C1 segment of cervical spinal cord (tissue), 14 donors: ENCODE results near the gene EFEMP2.
"Not testable (repeated sequence)": the region's sequence is repeated elsewhere in the genome, so short reads cannot be mapped to it uniquely, and the experiment has no call there.

Experiments
- DNase-seq, 14 donors: peaks; one replicate each; lab custom pipeline; 2025; lab: John Stamatoyannopoulos, UW

The EFEMP2 gene

DNA sequence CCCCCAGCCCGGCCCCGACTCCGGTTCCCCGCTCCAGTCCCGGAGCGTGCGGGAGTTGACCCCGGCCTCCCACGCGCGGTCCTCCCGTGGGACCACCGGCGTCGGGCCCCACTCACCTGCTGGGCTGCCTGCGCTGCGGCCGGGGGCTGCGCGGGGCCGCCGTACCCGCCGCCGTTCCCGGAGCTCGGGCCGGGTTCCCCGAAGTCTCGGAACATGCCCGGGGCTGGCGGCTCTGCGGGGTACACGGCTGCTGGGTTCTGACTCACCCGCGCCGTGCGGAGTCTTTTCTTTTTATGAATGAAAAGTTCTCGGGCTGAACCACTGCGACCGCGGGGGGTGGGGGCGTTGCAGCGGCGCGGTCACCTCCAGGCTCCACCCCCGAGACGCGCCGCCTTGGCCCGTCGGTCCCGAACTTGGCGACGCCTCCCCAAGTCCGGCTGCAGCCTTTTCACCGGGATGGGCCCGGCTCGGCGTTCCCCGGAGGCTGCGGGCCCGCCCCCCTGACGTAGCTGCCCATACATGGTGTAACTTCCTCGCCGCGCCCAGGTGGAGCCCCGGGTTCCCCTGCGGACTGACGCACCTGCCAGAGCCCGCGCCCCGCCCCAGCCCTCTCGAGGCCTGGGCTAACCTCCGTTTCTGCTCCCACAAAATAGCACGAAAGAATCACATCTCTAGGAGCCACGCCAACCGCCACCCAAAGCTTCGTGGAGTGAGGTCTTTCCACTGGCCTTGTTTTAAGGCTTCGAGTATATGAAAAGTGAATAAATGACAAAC is 27.7 kb upstream of the EFEMP2 start, which contains the start of gene FOSL1:
TSS of gene FOSL1 (minus strand) at position 264 of the 774 bp plus-strand sequence. CDS start at position 215, 49 bp downstream.
- DNase-seq = peak in 8 of 14 donors; percentile 27 to 78 (median 45)

GRCh38 chr11:65899356-65900124 is 26.9 kb upstream of the EFEMP2 start:
- DNase-seq = peak in 1 of 14 donors; percentile 55

DNA sequence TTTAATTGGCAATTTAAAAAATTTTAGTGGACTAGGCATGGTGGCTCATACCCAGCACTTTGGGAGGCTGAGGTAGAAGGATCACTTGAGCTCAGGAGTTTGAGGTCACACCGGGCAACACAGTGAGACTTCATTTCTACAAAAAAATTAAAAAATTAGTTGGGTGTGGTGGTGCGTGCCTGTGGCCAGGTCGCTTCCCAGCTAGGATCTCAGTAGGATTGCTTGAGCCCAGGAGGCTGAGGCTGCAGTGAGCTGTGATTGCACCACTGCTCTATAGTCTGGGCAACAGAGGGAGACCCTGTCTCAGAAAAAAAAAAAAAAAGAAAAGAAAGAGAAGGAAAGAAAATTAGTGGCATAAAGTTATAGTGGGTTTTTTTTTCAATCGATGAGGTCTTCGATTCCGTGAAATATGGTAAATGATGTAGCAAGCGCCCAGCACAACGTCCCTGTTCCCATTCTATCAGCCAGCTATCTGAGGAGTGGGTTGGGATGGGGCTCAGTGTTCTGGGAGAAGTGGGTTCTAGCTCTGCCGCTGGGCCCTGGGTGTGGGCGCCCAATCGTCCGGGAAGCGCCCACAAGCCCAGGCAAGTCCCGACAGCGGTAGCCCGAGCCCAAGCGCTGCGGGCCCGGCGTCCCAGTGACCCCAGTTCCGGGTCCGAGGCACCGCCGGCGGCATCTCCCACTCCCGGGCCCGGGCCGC is 26.2 kb upstream of the EFEMP2 start:
- DNase-seq = no peak

- DNase-seq = no peak
Observed at GRCh38 chr11:65897020-65897471, 24.4 kb upstream of the EFEMP2 start.

DNA sequence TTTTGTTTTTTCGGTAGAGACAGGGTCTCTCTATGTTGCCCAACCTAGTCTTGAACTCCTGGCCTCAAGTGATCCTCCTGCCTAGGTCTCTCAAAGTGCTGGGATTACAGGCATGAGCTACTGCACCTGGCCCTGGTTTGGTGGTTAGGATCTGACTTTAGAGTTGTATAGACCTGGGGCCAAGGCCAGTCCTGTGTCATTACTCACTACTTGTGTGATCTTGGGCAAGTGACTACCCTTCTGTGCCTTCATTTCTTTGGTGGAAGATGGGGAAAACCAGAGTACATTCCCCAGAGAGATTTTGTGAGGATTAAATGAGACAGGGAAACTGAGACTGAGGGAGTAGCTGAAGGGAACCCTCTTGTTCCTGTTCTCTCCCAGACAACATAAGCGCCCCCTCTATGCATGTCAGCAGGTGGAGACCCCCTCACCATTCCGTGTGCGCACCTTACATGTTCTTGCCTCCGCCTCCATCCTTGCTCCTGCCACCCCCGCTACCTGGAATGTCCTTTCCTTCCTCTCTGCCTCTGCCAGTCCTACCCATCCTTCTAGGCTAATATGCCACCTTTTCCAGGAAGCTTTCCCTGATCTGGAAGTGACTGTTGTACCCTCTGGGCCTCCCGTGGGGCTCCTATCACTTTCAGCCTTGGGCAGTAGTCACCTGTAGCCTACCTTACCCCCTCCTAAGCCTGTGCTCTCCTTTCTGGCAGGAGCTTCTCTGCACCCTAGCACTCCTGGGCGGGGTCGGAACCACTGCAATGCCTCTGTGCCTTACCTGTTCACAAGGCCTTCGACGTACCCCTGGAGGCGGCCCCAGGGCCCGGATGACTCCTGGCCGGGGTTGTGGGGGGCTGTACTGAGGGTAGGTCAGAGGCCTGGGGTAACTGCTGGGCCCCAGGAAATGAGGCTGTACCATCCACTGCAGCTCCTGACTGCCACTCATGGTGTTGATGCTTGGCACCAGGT is 23.7 kb upstream of the EFEMP2 start:
- no peak for DNase-seq

DNA sequence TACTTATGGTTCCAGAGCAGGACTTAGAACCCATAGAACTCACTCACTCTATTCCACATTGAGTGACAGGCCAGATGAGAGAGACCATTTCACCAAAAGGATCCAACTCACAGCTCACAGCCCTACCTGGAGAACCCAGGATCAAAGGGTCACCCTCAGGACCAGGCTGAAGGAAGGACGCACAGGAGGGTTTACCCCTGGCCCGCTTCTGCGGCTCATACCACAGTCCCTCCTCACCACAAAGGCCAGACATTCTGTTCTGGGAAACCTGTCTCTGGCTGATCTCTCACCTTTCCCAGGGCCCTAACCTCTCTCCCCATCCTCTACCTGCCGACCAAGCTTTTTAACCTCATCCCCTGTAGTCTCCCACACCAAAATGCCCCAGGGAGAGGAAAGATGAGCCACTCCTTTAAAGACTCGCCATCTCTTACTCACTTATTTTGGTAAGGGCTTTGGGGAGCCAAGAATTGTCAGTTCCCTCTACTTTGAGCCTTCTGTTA is 22.9 kb upstream of the EFEMP2 start:
- no peak for DNase-seq

DNA sequence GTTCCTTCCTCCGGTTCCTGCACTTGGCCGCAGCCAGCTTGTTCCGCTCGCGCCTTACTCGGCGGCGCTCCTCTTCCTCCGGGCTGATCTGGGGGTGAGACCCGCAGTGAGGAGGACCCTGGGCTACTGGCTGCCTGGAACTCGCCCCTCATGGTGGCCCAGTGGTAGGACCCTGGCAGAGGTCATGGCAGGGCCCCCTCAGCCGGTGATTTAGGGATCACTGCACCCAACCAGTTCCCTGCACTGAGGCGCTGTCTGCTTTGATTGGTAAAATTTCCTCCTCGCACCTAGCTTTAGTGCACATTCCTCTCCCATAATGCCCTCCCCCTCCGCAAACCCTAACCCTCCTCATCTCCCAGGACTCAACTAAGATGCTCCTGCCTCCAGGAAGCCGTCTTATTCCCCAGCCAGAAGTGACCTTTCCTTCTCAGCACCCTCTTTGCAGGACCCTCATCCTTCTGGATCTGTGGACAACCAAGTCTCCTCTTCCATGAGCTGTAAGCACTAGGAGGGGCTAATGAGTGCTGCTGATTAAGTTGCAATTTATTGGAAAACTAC is 21.5 kb upstream of the EFEMP2 start:
- peak in 1 of 14 donors; percentile 14 for DNase-seq

DNA sequence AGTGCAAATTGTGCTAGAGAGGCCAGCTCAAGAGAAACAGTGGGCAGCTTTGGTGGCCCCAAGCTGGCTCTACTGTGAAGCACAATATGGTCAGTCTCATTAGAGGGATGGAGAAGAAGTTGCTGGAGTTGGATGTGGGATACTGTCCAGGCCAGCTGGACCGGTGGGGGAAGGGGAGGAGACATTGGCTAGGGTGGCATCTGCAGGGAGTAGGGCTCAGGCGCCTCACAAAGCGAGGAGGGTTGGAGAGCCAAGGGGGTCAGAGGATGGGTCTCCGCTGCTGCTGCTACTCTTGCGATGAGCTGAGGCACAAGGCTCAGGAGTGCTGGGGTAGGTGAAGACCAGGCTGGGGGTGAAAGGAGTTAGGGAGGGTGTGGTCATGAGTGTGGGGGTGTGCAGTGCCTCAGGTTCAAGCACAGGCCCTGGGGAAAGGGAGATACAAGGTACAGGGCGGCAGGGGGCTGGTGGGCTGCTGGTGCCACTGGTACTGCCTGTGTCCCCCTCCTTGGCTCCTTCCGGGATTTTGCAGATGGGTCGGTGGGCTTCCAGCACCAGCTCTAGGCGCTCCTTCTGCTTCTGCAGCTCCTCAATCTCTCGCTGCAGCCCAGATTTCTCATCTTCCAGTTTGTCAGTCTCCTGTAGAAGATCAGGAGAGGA is 20.2 kb upstream of the EFEMP2 start:
- DNase-seq = peak in 1 of 14 donors; percentile 47

DNA sequence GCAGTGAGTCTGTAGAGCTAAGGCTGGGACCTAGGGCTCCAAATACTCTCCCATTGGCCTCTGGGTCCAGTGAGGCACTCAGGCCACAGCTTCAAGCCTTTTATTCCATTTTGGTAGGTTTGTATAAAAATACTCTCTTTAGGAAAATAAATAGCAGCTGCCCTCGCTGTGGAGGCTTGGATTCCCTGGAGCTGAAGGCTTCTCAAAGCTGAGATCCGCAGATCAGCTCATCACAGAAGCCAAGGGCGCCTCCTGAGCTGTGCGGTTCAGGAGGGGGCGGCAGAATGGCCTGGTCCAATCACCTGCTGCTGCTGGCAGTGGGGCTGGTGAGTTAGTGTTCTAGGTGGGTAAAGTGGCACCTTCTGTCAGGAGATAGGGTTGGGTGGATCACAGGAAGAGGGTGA is 19.5 kb upstream of the EFEMP2 start:
- not testable (repeated sequence) for DNase-seq

DNA sequence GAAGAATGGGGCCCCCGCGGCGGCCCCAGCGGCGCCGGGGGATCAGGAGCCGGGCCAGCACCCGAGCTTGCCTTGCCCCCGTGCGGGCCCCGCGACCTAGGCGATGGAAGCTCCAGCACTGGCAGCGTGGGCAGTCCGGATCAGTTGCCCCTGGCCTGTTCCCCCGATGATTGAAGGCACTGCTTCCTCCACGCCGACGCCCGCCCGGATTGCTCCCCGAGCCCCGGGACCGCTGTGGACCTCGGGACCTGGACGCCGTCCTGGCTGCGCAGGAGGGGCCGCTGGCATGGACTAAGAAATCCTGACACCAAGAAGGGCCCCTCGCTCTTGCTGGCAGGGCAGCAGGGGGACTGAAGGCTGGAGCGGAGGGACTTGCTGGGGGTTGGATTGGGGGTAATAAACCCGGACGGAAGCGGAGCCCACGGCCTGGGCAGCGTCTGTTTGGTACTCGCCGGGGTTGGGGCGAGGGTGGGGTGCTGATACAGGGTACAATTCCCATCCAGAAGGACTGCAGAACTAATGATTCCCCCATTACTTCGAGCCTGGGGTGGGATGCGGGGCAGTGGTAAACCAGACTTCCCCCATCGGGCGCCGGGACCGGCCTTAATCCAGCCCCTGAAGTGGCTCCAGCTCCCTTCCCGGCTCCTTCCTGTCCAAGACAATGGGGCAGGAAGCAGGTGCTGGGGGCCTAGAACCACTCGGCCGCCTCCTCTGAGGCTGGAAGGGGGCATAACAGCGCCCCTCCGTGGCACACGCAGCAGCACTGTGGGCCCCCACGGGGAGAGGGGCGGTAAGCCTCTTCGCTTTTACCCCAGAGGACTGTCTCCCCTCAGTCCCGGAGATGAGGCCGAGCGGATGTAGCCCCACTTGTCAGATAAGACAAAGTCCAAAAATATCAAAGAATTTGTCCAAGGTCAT is 18.9 kb upstream of the EFEMP2 start:
- no peak for DNase-seq

- DNase-seq = peak; percentile 56 to 98 (median 94)
Observed at GRCh38 chr11:65890324-65891218, 18.0 kb upstream of the EFEMP2 start, which contains the start of gene CCDC85B. CCDC85B (plus strand) TSS chr11:65890673; CDS start chr11:65890784, 111 bp downstream.

DNA sequence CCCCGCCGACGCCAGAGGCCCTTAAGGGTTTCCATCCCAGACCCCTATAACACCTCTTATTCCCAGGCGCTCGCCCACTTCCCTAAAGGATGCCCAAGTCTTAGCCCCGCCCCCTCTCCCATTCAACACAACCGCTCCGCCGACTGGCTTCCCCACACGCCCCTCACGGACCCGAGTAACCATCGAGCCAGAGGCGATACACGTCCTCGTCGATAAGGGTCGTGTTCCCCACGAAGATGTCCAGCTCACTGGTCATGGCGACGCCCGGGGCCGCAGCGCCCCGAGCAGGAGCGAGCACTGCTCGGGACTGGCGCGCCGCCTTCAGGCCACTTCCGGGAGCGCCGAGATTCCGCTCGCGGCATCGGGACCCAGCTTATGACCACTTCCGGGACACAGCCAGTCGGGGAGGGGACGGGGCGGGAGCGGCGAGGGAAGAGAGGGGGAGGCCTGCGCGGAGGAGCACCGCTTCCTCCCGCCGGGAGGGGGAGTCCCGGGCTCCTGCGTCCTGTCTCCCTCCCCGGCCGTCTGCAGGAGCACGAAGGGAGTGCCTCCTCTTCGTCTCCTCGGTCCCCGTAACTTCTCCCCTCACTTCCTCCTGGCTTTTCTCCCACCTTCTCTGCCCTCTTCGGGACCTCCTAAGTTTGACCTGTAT is 15.7 kb upstream of the EFEMP2 start, which contains the start of gene FIBP:
TSS of gene FIBP (minus strand) at position 309 of the 652 bp plus-strand sequence. CDS start at position 256, 53 bp downstream.
- peak; percentile 81 to 98 (median 95) for DNase-seq

DNA sequence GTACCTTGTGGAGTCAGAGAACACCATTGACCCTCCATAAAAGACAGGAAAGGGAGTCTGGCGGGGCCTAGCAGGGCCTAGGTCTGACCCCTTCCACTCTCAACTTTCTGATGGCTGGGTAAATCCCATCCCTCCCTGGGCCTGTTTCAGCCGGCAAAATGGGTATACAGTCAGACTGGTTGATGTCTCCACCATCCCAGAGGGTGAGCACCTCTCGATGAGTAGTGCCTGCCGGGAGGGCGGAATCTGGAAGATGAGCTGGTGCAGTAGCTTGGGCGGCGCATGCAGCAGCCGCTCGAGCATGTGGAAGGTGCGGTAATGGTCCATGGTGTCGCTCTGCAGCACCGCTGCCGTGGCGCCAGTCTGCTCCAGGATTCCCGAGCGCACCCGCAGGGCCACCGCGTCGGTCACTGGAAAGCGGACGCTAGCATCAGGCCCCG is 15.1 kb upstream of the EFEMP2 start:
- DNase-seq = no peak

DNA sequence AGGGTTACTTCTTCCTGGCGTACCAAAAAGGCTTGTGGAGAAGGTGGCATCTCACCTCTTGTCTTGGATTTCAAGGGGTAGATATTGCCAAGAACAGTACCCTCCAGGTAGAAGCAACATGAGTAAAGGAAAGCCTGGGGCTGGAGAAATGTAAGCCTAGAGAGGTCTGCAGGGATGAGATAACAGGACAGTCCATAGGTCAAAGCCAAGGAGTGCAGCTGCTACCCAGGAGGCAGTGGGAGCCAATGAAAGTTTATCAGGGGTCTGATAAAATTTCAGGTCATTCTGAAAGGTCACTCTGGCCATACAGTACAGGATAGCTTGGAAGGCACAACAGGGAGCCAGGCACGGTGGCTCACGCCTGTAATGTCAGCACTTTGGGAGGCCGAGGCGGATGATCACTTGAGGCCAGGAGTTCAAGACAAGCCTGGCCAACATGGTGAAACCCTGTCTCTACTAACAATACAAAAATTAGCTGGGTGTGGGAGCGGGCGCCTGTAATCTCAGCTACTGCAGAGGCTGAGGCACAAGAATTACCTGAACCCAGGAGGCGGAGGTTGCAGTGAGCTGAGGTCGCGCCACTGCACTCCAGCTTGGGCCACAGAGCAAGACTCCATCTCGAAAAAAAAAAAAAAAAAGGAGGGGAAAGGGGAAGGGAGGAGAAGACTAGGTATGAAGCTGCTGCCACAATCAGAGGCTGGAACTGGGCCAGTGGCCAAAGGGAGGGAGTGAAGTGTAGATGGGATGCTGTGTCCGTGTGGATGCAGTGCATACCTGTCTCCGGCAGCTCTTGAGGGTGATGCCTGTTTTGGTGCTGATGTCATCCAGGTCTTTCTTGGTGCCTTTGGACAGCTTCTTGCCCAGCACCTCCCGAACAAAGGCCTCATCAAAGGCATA is 14.5 kb upstream of the EFEMP2 start:
- no peak for DNase-seq

DNA sequence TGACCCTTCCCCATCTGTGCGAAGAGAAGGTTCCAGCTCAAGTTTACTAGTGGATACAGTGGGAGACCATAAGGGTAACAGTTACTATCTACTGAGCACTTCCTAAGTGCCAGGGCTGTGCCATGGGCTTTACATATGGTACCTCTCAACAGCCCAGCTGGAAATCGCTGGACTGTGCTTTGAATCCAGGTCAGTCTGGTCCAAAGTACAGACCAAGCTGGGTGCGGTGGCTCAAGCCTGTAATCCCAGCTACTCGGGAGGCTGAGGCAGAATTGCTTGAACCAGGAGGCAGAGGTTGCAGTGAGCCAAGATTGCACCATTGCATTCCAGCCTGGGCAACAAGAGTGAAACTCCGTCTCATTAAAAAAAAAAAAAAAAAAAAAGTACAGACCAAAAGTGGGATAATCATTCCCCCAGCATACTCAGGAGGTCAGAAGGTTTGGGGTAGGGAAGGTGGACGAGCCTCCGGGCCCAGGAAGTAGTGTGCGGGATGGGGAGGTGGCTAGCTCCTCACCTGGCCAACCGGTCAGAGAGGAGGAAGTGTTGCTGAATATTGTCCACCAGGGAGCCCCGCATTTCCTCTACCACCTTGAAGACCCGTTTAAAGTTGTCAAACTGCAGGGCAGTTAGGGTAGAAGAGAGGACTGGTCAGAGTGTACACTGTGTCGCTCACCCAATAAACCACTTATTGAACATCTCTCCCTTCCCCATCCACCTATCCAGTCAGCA is 13.4 kb upstream of the EFEMP2 start:
- no peak for DNase-seq
